Adrenal gland (tissue), 5 donors: Measurements from ENCODE around the gene PHIP.

Source experiments
- CTCF ChIP-seq, 6 experiments: fragments of 450-650 bp in 4 of 6; fragments of 200-600 bp in 2 of 6; sonication (generic) in 1 of 6; IDR thresholded peaks; 1 replicate in 5 of 6; 2 replicates in 1 of 6; pipeline versions ENCODE4 v1.5.1 to v1.8.0; 2016 to 2021; ENCODE audit warnings: antibody characterized with exemption in 6 of 6, mild to moderate bottlenecking in 2 of 6, moderate library complexity in 1 of 6
- POLR2A ChIP-seq, 2 donors: fragments of 450-650 bp; IDR thresholded peaks; one replicate each; pipeline ENCODE4 v1.6.1; 2017; ENCODE audit warnings: antibody characterized with exemption in 2 of 2, mild to moderate bottlenecking in 2 of 2, moderate library complexity in 1 of 2
- donor health status: DM: no; HTN: no; CAD: no.

GRCh38 chr6:79111549-79111948 is 33.5 kb upstream of the PHIP start:
- TF ChIP-seq CTCF (IDR thresholded peaks at IDR 0.05) (no peak), POLR2A (IDR thresholded peaks at IDR 0.05) (no peak)
